Measurements from ENCODE around the gene CELA2B. TPM values are rescaled to one million over a fixed set of nuclear protein-coding genes. Genes with fewer than 3 reads are reported as not detected.

The CELA2B gene
- total and polyA plus RNA-seq, 2 donors from 2014 or later = not detected

DNA sequence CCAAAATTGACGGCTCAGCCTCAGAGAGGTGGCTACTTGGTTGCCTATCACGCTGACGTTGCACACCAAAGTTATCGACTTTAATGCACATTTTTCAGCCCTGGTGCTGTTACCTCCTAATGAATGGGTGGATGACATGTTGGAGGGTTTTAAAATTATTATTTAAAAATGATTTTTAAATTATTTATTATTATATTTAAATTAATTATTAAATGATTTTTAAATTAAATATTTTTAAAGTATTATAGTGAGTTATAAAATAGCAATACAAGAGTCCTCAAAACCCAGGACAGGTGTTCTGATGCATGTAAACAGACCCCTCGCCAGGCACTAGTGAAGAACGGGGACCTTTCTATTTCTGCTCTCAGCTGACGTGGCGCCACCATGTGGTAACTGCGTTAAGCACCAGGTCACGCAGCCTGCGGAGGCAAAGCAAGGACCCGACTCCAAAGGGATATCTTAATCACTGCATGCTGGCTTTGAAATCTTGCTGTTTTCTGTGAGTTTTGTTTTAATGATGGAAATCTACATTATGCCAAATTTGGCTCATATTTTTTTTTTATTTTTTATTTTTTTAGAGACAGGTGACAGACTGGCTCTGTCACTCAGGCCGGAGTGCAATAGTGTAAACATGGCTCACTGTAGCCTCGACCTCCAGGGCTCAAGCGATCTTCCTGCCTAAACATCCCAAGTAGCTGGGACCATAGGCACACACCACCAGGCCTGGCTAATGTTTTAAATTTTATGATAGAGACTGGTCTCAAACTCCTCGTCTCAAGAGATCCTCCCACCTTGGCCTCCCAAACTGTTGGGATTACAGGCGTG lies 25.5 kb downstream of the CELA2B start:
- Histone ChIP-seq H3K9ac (ENCODE audit: low read length in 3 of 3) (no peak overlapping the region), H3K36me3 (ENCODE audit: control insufficient read depth in 2 of 3, insufficient read depth in 3 of 3, low read length in 3 of 3) (peaks cover 0 to 20% (median 5%) of the 10 kb centered on the region in 3 donors), H3K4me3 (ENCODE audit: low read length in 3 of 3) (no peak overlapping the region), H3K9me3 (ENCODE audit: control insufficient read depth in 2 of 3, insufficient read depth in 1 of 3, low read length in 3 of 3) (no peaks in the 10 kb centered on the region), H3K27ac (ENCODE audit: low read depth in 2 of 2, low read length in 2 of 2) (no peak overlapping the region), H3K4me1 (ENCODE audit: control insufficient read depth in 2 of 3, insufficient read depth in 2 of 3, low read depth in 1 of 3, low read length in 3 of 3) (no peaks in the 10 kb centered on the region), H3K27me3 (ENCODE audit: control insufficient read depth, insufficient read depth, low read length) (no peaks in the 10 kb centered on the region)
- no peak for FAIRE-seq
- TF ChIP-seq, protein P1, sequence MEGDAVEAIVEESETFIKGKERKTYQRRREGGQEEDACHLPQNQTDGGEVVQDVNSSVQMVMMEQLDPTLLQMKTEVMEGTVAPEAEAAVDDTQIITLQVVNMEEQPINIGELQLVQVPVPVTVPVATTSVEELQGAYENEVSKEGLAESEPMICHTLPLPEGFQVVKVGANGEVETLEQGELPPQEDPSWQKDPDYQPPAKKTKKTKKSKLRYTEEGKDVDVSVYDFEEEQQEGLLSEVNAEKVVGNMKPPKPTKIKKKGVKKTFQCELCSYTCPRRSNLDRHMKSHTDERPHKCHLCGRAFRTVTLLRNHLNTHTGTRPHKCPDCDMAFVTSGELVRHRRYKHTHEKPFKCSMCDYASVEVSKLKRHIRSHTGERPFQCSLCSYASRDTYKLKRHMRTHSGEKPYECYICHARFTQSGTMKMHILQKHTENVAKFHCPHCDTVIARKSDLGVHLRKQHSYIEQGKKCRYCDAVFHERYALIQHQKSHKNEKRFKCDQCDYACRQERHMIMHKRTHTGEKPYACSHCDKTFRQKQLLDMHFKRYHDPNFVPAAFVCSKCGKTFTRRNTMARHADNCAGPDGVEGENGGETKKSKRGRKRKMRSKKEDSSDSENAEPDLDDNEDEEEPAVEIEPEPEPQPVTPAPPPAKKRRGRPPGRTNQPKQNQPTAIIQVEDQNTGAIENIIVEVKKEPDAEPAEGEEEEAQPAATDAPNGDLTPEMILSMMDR (IDR thresholded peaks at IDR 0.05; ENCODE audit: borderline replicate concordance, extremely low read depth, insufficient read depth) = peak; percentile 44
- DNase-seq = peak in 4 of 5 donors; percentile 66 to 77 (median 72)
- intact Hi-C loops (cut with DNase I) = no loop called here

DNA sequence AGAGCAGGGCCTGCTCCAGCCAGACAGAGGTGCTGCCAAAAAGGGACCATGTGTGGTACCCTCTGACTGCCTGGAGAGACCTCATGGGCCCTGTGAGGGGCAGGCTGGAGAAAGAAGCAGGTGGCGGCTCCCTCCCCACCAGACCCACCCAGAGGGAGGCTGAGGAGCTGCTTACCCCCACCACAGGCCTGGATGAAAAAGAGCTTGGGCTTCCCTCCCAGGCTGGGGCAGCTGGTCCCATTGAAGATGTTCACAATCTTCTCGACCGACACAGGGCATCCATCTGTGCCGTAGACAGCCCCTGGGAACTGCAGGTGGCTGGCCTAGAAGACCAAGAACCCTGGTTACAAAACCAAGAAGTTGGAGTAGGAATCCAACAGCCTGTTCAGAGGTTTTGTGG lies 28.5 kb downstream of the CELA2B start:
- Histone ChIP-seq H3K9me3 (ENCODE audit: control insufficient read depth in 2 of 3, insufficient read depth in 1 of 3, low read length in 3 of 3) (no peaks in the 10 kb centered on the region), H3K4me1 (ENCODE audit: control insufficient read depth in 2 of 3, insufficient read depth in 2 of 3, low read depth in 1 of 3, low read length in 3 of 3) (no peaks in the 10 kb centered on the region), H3K36me3 (ENCODE audit: control insufficient read depth in 2 of 3, insufficient read depth in 3 of 3, low read length in 3 of 3) (peaks cover 0 to 16% (median 7%) of the 10 kb centered on the region in 3 donors), H3K27me3 (ENCODE audit: control insufficient read depth, insufficient read depth, low read length) (no peaks in the 10 kb centered on the region), H3K27ac (ENCODE audit: low read depth in 2 of 2, low read length in 2 of 2) (no peak overlapping the region), H3K4me3 (ENCODE audit: low read length in 3 of 3) (no peak overlapping the region), H3K9ac (ENCODE audit: low read length in 3 of 3) (no peak overlapping the region)
- TF ChIP-seq, protein P1 (IDR thresholded peaks at IDR 0.05; ENCODE audit: borderline replicate concordance, extremely low read depth, insufficient read depth) = no peak
- DNase-seq (no peak), FAIRE-seq (no peak)
- intact Hi-C loops (cut with DNase I) = no loop called here

DNA sequence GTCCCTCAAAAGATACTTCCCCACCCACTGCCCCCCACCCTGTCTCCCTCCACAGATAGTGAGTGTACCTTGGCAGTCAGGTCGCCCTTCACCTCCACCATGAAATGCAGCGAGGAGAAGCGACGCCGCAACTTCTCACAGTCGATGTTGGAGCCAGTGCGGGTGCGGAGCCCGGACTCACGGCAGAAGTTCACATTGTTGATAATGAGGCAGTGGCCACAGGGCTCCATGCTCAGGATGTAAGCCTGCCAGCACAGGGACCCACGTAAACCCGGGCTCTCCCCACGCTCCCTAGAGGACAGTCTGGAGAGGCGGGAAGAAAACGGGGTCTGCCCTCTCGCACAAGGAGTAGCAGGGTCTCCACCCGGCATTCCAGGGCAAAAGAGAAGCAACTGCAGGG lies 30.9 kb downstream of the CELA2B start:
- H3K27ac ChIP-seq (ENCODE audit: low read depth in 2 of 2, low read length in 2 of 2) = no peak overlapping the region
- TF ChIP-seq, protein P1 (IDR thresholded peaks at IDR 0.05; ENCODE audit: borderline replicate concordance, extremely low read depth, insufficient read depth) = no peak
- H3K9ac ChIP-seq (ENCODE audit: low read length in 3 of 3) = no peak overlapping the region
- DNase-seq (no peak), FAIRE-seq (no peak)
- H3K27me3 ChIP-seq (ENCODE audit: control insufficient read depth, insufficient read depth, low read length) = no peaks in the 10 kb centered on the region
- H3K4me3 ChIP-seq (ENCODE audit: low read length in 3 of 3) = no peak overlapping the region
- intact Hi-C loops (cut with DNase I) = no loop called here
- H3K9me3 ChIP-seq (ENCODE audit: control insufficient read depth in 2 of 3, insufficient read depth in 1 of 3, low read length in 3 of 3) = no peaks in the 10 kb centered on the region
- H3K36me3 ChIP-seq (ENCODE audit: control insufficient read depth in 2 of 3, insufficient read depth in 3 of 3, low read length in 3 of 3) = peaks cover 0 to 19% (median 7%) of the 10 kb centered on the region in 3 donors
- no peaks in the 10 kb centered on the region for H3K4me1 ChIP-seq (ENCODE audit: control insufficient read depth in 2 of 3, insufficient read depth in 2 of 3, low read depth in 1 of 3, low read length in 3 of 3)
